BLaER1 (cell line): ENCODE results near the gene NR0B2.
"Not testable (repeated sequence)": the region's sequence is repeated elsewhere in the genome, so short reads cannot be mapped to it uniquely, and the experiment has no call there.

Experiments
- H3K27ac ChIP-seq: shearing (Covaris generic); formaldehyde crosslinking; 2 replicates; pipeline ENCODE4 v1.8.1; 2022
- H3K27me3 ChIP-seq: shearing (Covaris generic); formaldehyde crosslinking; 2 replicates; pipeline ENCODE4 v1.8.1; 2022
- H3K36me3 ChIP-seq: shearing (Covaris generic); formaldehyde crosslinking; 2 replicates; pipeline ENCODE4 v1.8.1; 2022
- H3K4me1 ChIP-seq: shearing (Covaris generic); formaldehyde crosslinking; 2 replicates; pipeline ENCODE4 v1.8.1; 2022
- H3K4me2 ChIP-seq: shearing (Covaris generic); formaldehyde crosslinking; 2 replicates; pipeline ENCODE4 v1.8.1; 2022
- H3K4me3 ChIP-seq: shearing (Covaris generic); formaldehyde crosslinking; 2 replicates; pipeline ENCODE4 v1.8.1; 2022
- H3K9ac ChIP-seq: shearing (Covaris generic); formaldehyde crosslinking; 2 replicates; pipeline ENCODE4 v1.8.1; 2022
- H3K9me3 ChIP-seq: shearing (Covaris generic); formaldehyde crosslinking; 2 replicates; pipeline ENCODE4 v1.8.1; 2022
- H4K20me1 ChIP-seq: shearing (Covaris generic); formaldehyde crosslinking; 2 replicates; pipeline ENCODE4 v1.8.1; 2022
- Cebpa-rat ChIP-seq: shearing (Covaris generic); IDR thresholded peaks from 2 replicates; pipeline ENCODE4 v1.8.1; 2022

Gene NR0B2

GRCh38 chr1:26897351-26897750 lies 16.4 kb downstream of the NR0B2 start:
- Histone ChIP-seq H3K27ac (no peak overlapping the region), H3K27me3 (no peaks in the 10 kb centered on the region), H3K9ac (no peak overlapping the region), H3K9me3 (no peaks in the 10 kb centered on the region), H3K4me2 (no peak overlapping the region), H3K36me3 (peaks cover 66% of the 10 kb centered on the region), H3K4me1 (peaks cover 22% of the 10 kb centered on the region), H3K4me3 (no peak overlapping the region), H4K20me1 (no peaks in the 10 kb centered on the region)
- no peak for TF ChIP-seq Cebpa-rat

- TF ChIP-seq Cebpa-rat: no peak
- H3K27me3 ChIP-seq: no peaks in the 10 kb centered on the region
- H3K9ac ChIP-seq: 0 out of 2 replicates have a peak overlapping the region, but pooled peaks have one; percentile 19
- peaks cover 75% of the 10 kb centered on the region for H3K36me3 ChIP-seq
- peaks cover 6% of the 10 kb centered on the region for H4K20me1 ChIP-seq
- no peak overlapping the region for H3K4me3 ChIP-seq
- H3K9me3 ChIP-seq: no peaks in the 10 kb centered on the region
- peaks cover 23% of the 10 kb centered on the region for H3K4me1 ChIP-seq
- H3K27ac ChIP-seq: no peak overlapping the region
- no peak overlapping the region for H3K4me2 ChIP-seq
Measured at GRCh38 chr1:26894263-26894662, 19.5 kb downstream of the NR0B2 start.

GRCh38 chr1:26890467-26890796 lies 23.3 kb downstream of the NR0B2 start:
- TF ChIP-seq Cebpa-rat: no peak
- Histone ChIP-seq H3K4me1 (peaks cover 25% of the 10 kb centered on the region), H3K27ac (peak overlapping the region; percentile 81), H3K36me3 (peaks cover 78% of the 10 kb centered on the region), H4K20me1 (peaks cover 40% of the 10 kb centered on the region), H3K4me3 (peak overlapping the region; percentile 91), H3K9ac (peak overlapping the region; percentile 90), H3K4me2 (peak overlapping the region; percentile 84), H3K9me3 (no peaks in the 10 kb centered on the region), H3K27me3 (no peaks in the 10 kb centered on the region)

GRCh38 chr1:26889551-26890466 lies 24.0 kb downstream of the NR0B2 start, which contains the start of gene GPN2:
Gene GPN2, minus strand, starts transcription at chr1:26890283. Its CDS starts 187 bp downstream, at chr1:26890096.
- H3K27me3 ChIP-seq: no peaks in the 10 kb centered on the region
- peak within 1 kb of the TSS; percentile 91 for H3K4me3 ChIP-seq
- peaks cover 78% of the 10 kb centered on the region for H3K36me3 ChIP-seq
- peak within 1 kb of the TSS; percentile 84 for H3K4me2 ChIP-seq
- H3K4me1 ChIP-seq: peaks cover 25% of the 10 kb centered on the region
- H4K20me1 ChIP-seq: peaks cover 46% of the 10 kb centered on the region
- no peaks in the 10 kb centered on the region for H3K9me3 ChIP-seq
- no peak for TF ChIP-seq Cebpa-rat
- peak within 1 kb of the TSS; percentile 90 for H3K9ac ChIP-seq
- peak within 1 kb of the TSS; percentile 81 for H3K27ac ChIP-seq

GRCh38 chr1:26888231-26888630 lies 25.5 kb downstream of the NR0B2 start:
- no peak for TF ChIP-seq Cebpa-rat
- Histone ChIP-seq H3K27me3 (no peaks in the 10 kb centered on the region), H3K9ac (peak overlapping the region; percentile 90; the same call in 1 of the 2 replicates), H3K27ac (no peak overlapping the region), H3K36me3 (peaks cover 78% of the 10 kb centered on the region), H3K4me2 (no peak overlapping the region), H3K4me3 (no peak overlapping the region), H3K9me3 (no peaks in the 10 kb centered on the region), H4K20me1 (peaks cover 52% of the 10 kb centered on the region), H3K4me1 (peaks cover 25% of the 10 kb centered on the region)

GRCh38 chr1:26887125-26887524 lies 26.6 kb downstream of the NR0B2 start:
- Histone ChIP-seq H3K9me3 (no peaks in the 10 kb centered on the region), H3K27me3 (no peaks in the 10 kb centered on the region), H3K4me1 (peaks cover 25% of the 10 kb centered on the region), H3K4me2 (no peak overlapping the region), H3K36me3 (peaks cover 78% of the 10 kb centered on the region), H3K27ac (no peak overlapping the region), H3K4me3 (no peak overlapping the region), H4K20me1 (peaks cover 59% of the 10 kb centered on the region), H3K9ac (no peak overlapping the region)
- no peak for TF ChIP-seq Cebpa-rat

- Histone ChIP-seq H3K27ac (no peak overlapping the region), H3K4me3 (no peak overlapping the region), H4K20me1 (peaks cover 68% of the 10 kb centered on the region), H3K36me3 (peaks cover 98% of the 10 kb centered on the region), H3K9me3 (no peaks in the 10 kb centered on the region), H3K27me3 (no peaks in the 10 kb centered on the region), H3K9ac (no peak overlapping the region), H3K4me1 (no peaks in the 10 kb centered on the region), H3K4me2 (no peak overlapping the region)
- no peak for TF ChIP-seq Cebpa-rat
Measured at GRCh38 chr1:26882696-26883463, 30.9 kb downstream of the NR0B2 start.

- not testable (repeated sequence) for H3K4me3 ChIP-seq, H3K27me3 ChIP-seq, H3K9me3 ChIP-seq, H3K27ac ChIP-seq, H3K4me2 ChIP-seq, H3K9ac ChIP-seq, H3K4me1 ChIP-seq
- Histone ChIP-seq H4K20me1 (peaks cover 58% of the 10 kb centered on the region), H3K36me3 (peaks cover 98% of the 10 kb centered on the region)
Measured at GRCh38 chr1:26881611-26882010, 32.2 kb downstream of the NR0B2 start.

GRCh38 chr1:26879793-26880192 lies 34.0 kb downstream of the NR0B2 start:
- Histone ChIP-seq H3K27ac (no peak overlapping the region), H4K20me1 (peaks cover 41% of the 10 kb centered on the region), H3K36me3 (peaks cover 96% of the 10 kb centered on the region), H3K27me3 (no peaks in the 10 kb centered on the region), H3K4me3 (no peak overlapping the region), H3K9me3 (no peaks in the 10 kb centered on the region), H3K9ac (no peak overlapping the region), H3K4me1 (no peaks in the 10 kb centered on the region), H3K4me2 (no peak overlapping the region)
- TF ChIP-seq Cebpa-rat: no peak

- no peak for TF ChIP-seq Cebpa-rat
- Histone ChIP-seq H4K20me1 (peaks cover 29% of the 10 kb centered on the region), H3K9me3 (no peaks in the 10 kb centered on the region), H3K9ac (peak overlapping the region; percentile 11; the same call in 1 of the 2 replicates), H3K4me1 (no peaks in the 10 kb centered on the region), H3K4me3 (no peak overlapping the region), H3K27me3 (no peaks in the 10 kb centered on the region), H3K36me3 (peaks cover 75% of the 10 kb centered on the region), H3K27ac (no peak overlapping the region), H3K4me2 (no peak overlapping the region)
Measured at GRCh38 chr1:26877326-26877725, 36.4 kb downstream of the NR0B2 start.
